GM10248 (cell line): Measurements from ENCODE around the gene UBXN7.
"Not testable (repeated sequence)": the region's sequence is repeated elsewhere in the genome, so short reads cannot be mapped to it uniquely, and the experiment has no call there.

Experiments used
- CTCF ChIA-PET: fragments of 300-600 bp; sonication (Branson Sonifier 250); formaldehyde crosslinking; extraction: SDS; loops from one replicate; lab custom pipeline; 2021; ENCODE audit warnings: antibody characterized with exemption; lab: Yijun Ruan, JAX
- POLR2A ChIA-PET: fragments of 350-650 bp; sonication (Branson Sonifier 250); formaldehyde crosslinking; extraction: SDS; loops from one replicate; lab custom pipeline; 2020; ENCODE audit warnings: antibody characterized with exemption; lab: Yijun Ruan, JAX
- DNase-seq: peaks from one replicate; pipeline ENCODE4 v3.0.0; 2012; ENCODE audit errors: extremely low spot score
- TF ChIP-seq, protein P1 (sequence below): IDR thresholded peaks from 2 replicates; pipeline ENCODE4 v1.5.1; 2012; ENCODE audit warnings: mild to moderate bottlenecking, low read depth; ENCODE audit errors: extremely low read depth, missing control alignments, control extremely low read depth

The UBXN7 gene

DNA sequence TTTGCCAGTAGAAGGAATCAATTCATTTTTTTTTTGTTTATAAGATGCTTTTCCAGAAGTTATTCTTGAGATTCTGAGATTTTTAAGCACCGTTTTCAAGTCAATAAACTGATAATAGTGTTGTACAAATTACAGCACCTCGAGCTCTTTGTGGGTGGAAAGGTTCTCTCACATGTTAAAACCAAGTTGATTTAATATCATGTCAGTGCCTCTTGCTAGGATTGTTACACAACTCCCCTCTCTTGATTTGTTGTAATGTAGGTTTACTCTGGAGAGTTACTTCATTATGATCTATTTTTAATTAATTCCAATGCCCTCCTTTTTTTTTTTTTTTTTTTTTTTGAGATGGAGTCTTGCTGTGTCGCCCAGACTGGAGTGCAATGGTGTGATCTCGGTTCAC is 25.8 kb upstream of the UBXN7 start:
- TF ChIP-seq, protein P1, sequence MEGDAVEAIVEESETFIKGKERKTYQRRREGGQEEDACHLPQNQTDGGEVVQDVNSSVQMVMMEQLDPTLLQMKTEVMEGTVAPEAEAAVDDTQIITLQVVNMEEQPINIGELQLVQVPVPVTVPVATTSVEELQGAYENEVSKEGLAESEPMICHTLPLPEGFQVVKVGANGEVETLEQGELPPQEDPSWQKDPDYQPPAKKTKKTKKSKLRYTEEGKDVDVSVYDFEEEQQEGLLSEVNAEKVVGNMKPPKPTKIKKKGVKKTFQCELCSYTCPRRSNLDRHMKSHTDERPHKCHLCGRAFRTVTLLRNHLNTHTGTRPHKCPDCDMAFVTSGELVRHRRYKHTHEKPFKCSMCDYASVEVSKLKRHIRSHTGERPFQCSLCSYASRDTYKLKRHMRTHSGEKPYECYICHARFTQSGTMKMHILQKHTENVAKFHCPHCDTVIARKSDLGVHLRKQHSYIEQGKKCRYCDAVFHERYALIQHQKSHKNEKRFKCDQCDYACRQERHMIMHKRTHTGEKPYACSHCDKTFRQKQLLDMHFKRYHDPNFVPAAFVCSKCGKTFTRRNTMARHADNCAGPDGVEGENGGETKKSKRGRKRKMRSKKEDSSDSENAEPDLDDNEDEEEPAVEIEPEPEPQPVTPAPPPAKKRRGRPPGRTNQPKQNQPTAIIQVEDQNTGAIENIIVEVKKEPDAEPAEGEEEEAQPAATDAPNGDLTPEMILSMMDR: no peak
- ChIA-PET POLR2A (no interaction called here), CTCF (interaction anchor here (2.3 kb wide), 1 partner anchor 71 kb away, joined by 7 read pairs; no protein-coding TSS in a partner anchor)
- DNase-seq: no peak

DNA sequence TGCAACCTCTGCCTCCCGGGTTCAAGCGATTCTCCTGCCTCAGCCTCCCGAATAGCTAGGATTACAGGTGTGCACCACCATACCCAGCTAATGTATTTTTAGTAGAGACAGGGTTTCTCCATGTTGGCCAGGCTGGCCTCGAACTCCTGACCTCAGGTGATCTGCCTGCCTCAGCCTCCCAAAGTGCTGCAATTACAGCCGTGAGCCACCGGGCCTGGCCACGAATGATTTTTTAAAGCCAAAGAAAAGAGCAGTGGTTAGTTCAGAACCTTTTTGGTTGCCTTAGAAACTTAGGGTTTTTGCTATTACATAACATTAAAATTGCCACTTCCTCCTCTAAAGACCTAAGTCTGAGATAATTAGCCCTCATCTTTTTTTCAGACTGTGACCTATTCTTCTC is 25.2 kb upstream of the UBXN7 start:
- not testable (repeated sequence) for DNase-seq
- ChIA-PET POLR2A (interaction anchor here (0.6 kb wide), 1 partner anchor 30 kb away, joined by 3 read pairs; no protein-coding TSS in a partner anchor), CTCF (interaction anchor here (2.3 to 3.6 kb wide), 2 partner anchors 16 to 71 kb away, joined by 7 to 17 read pairs; no protein-coding TSS in a partner anchor)

DNA sequence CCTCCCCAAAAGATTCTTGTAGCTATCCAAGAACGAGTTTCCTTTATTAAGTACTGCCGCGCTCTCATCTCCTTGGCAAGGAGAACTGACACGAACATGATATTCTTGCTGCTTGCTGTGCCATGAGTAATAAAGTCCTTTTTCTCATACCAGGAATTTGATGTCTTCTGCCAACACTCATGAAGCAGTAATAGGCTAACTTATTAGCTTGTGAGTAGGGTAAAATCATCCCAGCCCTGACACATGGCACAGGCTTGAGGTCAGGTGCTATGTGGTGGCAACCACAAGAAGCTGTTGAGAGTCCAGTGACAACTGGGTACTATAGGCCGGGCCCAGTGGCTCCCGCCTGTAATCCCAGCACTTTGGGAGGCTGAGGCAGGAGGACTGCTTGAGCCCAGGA is 22.7 kb upstream of the UBXN7 start:
- CTCF ChIA-PET: interaction anchor here (0.7 to 3.6 kb wide), 4 partner anchors 13 to 53 kb away, joined by 3 to 17 read pairs (median 4); no protein-coding TSS in a partner anchor
- no peak for DNase-seq
- POLR2A ChIA-PET: interaction anchor here (0.6 kb wide), 1 partner anchor 378 kb away, joined by 3 read pairs; no protein-coding TSS in a partner anchor
- TF ChIP-seq, protein P1: no peak

DNA sequence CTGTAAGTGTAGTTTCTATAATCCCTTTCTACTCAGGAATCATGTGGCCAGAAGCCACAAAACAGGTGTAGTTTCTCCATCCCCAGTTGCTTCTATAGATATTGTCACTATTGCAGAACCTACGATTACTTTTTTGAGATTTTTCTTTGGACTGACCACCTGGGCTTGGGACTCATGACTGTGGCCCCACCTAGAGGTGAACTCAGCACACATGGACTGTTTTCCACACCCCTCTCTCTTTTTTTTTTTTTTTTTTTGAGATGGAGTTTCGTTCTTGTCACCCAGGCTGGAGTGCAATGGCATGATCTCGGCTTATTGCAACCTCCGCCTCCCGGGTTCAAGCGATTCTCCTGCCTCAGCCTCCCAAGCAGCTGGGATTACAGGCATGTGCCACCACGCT is 13.2 kb upstream of the UBXN7 start:
- DNase-seq: peak; percentile 50
- TF ChIP-seq, protein P1: peak; percentile 30
- CTCF ChIA-PET, POLR2A ChIA-PET: not testable (repeated sequence)

DNA sequence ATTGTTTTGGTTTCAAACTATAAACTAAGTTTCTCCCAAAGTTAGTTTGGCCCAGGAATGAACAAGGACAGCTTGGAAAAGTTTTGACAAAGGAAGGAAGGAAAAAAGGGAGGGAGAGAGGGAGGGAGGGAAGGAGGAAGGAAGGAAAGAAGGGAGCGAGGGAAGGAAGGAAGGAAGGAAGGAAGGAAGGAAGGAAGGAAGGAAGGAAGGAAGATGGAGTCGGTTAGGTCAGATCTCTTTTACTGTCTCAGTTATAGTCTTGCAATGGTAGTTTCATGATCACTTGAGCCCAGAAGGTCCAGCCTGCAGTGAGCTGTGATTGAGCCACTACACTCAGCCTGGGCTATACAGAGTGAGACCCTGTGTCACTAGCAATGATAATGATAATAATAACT is 12.3 kb upstream of the UBXN7 start:
- TF ChIP-seq, protein P1: no peak
- CTCF ChIA-PET: interaction anchor here (1.3 kb wide), 1 partner anchor 191 kb away, joined by 3 read pairs; no protein-coding TSS in a partner anchor
- POLR2A ChIA-PET: no interaction called here
- DNase-seq: no peak

DNA sequence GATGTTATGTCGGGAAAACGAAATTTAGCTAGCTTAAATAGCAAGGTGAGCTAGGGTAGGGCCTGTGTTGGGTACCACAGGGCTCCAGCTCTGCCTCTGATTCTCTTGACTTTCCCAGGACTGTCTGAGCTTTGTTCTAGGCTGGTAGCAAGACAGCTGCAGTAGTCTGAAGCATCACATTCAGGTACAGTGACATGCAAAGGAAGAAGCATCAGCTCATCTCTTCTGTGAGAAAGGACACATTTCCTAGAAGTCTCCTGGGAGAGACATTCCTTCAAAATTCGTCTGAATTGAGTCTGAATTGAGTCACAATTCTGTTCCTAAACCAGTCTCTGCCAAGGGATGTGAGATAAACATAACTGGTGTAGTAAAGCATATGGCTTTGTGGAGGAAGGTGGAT is 8.5 kb upstream of the UBXN7 start:
- no peak for DNase-seq
- POLR2A ChIA-PET: interaction anchor here (0.8 to 1.0 kb wide), 2 partner anchors 20 to 24 kb away, joined by 3 read pairs; no protein-coding TSS in a partner anchor
- CTCF ChIA-PET: interaction anchor here (1.5 to 3.8 kb wide), 2 partner anchors 11 to 15 kb away, joined by 3 to 17 read pairs; no protein-coding TSS in a partner anchor
- TF ChIP-seq, protein P1: no peak

DNA sequence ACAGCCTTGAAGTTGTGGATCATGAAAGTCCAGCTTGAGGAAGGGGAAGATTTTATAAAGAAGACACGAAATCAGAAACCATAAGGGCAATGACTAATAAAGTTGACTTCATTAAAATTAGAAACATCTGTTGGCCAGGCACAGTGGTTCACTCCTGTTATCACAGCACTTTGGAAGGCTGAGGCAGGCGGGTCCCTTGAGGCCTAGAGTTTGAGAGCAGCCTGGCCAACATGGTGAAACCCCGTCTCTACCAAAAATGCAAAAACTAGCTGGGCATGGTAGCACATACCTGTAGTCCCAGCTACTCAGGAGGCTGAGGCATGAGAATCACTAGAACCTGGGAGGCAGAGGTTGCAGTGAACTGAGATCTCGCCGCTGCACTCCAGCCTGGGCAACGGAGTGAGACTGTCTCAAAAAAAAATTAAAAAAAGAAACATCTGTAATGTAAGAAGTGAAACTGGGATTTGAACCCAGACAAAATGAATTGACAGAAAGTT is 7.9 kb upstream of the UBXN7 start:
- no peak for DNase-seq
- POLR2A ChIA-PET: interaction anchor here (1.0 kb wide), 2 partner anchors 20 to 26 kb away, joined by 3 to 4 read pairs; no protein-coding TSS in a partner anchor

More for the DNA sequence above, 7.9 kb upstream of the UBXN7 start:
- CTCF ChIA-PET: interaction anchor here (1.5 to 3.8 kb wide), 2 partner anchors 11 to 16 kb away, joined by 3 to 17 read pairs; no protein-coding TSS in a partner anchor
- TF ChIP-seq, protein P1: no peak
